Stimulated activated CD8-positive, alpha-beta memory T cell treated with anti-CD3 and anti-CD28 coated beads, Interleukin-12 subunit alpha, Interleukin-12 subunit beta, amount 100 ng/mL, for 1 hour (primary cell): ENCODE data around the gene OPRM1.
A peak's percentile ranks its signal among the peaks of the same experiment; 100 is the strongest.
"Not testable (repeated sequence)": the region's sequence is repeated elsewhere in the genome, so short reads cannot be mapped to it uniquely, and the experiment has no call there.

Experiments used
- DNase-seq: peaks from one replicate; pipeline ENCODE4 v3.0.0-alpha.2; 2020; ENCODE audit warnings: low read depth

The OPRM1 gene

GRCh38 chr6:154154389-154154967 is 115.4 kb downstream of the OPRM1 start:
- DNase-seq: peak; percentile 60

GRCh38 chr6:154156135-154156896 is 117.3 kb downstream of the OPRM1 start:
- DNase-seq: peak; percentile 26

GRCh38 chr6:154157082-154157481 is 118.0 kb downstream of the OPRM1 start:
- DNase-seq: no peak

GRCh38 chr6:154157706-154158105 is 118.7 kb downstream of the OPRM1 start:
- DNase-seq: no peak

DNA sequence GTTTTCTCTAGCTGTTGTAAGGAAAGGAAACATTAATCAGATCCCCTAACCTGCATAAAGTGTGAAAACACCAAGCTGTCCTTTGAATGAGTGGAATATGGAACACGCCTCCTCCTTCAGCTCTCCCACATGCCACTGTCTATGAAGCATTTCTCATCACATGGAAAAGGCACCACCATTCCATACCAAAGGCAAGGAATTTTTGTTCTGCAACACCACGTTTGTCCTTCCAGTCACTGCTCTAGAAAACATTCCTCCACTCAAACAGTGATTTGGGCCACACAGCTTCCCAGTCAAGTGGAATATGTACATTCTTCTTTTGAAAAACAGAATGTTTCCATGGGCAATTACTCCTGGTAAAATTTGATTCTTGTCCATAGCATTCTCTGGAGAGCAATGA is 120.1 kb downstream of the OPRM1 start:
- DNase-seq: no peak

DNA sequence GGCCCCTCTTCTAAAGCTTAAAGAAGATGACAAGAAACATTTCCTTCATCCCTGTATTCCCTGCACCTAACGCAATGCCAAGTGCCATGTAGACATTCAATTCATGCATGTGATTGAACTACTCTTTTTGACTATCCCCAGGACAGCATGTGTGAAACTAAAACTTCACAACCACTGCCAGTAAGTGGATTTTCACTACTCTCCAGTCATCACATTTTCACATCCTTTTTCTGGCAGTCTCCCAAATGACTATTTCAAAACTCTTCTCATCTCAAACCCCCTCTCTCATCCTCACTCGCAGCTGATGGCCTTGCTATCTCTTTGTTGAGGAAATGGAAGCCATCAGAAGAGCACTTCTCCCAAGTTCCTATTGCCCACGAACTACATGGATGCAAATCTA is 122.6 kb downstream of the OPRM1 start:
- no peak for DNase-seq

GRCh38 chr6:154164397-154164796 is 125.4 kb downstream of the OPRM1 start:
- no peak for DNase-seq

DNA sequence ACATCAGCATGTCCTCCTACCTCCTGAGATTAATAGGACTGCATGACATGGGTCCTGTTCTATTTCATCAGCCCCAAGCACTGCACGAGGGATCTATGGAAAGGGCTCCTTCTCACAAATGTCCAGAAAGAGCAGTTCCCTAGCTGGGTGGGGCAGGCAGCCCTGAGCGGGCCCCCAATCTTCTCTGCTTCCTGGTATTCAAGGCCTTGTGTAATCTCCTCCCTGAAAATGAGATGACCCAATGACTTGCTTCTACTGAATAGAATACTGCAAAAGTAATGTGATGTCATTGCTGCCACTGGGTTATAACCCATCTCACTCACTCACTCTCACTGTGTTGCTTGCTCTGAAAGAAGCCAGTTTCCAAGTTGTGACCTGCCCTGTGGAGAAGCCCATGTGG is 126.4 kb downstream of the OPRM1 start:
- no peak for DNase-seq

GRCh38 chr6:154166140-154166539 is 127.1 kb downstream of the OPRM1 start:
- no peak for DNase-seq

GRCh38 chr6:154167126-154167525 is 128.1 kb downstream of the OPRM1 start:
- DNase-seq: no peak

GRCh38 chr6:154169193-154169847 is 130.3 kb downstream of the OPRM1 start:
- no peak for DNase-seq

- DNase-seq: no peak
Observed at GRCh38 chr6:154170106-154170505, 131.1 kb downstream of the OPRM1 start.

GRCh38 chr6:154172393-154172792 is 133.4 kb downstream of the OPRM1 start:
- DNase-seq: not testable (repeated sequence)

- no peak for DNase-seq
Observed at GRCh38 chr6:154179434-154179833, 140.4 kb downstream of the OPRM1 start.

- DNase-seq: no peak
Observed at GRCh38 chr6:154187203-154187602, 148.2 kb downstream of the OPRM1 start.

DNA sequence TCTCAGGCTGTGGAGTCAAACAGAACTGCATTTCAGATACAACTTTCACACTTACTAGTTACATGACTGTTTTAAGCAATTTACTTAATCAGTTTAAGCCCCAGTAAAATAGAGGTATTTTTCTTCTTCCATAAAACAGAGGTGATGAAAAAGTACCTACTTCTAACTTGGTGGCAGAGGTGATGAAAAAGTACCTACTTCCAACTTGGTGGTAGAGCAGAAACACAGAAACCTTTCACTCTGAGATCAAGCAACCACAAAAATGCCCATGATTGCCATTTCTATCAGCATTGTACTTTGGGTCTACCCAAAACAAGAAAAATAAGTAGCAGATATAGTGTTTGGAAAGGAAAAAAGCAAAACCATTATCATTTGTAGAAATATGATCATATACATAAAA is 148.7 kb downstream of the OPRM1 start:
- no peak for DNase-seq

- no peak for DNase-seq
Observed at GRCh38 chr6:154196333-154196885, 157.4 kb downstream of the OPRM1 start.

GRCh38 chr6:154197196-154197860 is 158.3 kb downstream of the OPRM1 start:
- no peak for DNase-seq

DNA sequence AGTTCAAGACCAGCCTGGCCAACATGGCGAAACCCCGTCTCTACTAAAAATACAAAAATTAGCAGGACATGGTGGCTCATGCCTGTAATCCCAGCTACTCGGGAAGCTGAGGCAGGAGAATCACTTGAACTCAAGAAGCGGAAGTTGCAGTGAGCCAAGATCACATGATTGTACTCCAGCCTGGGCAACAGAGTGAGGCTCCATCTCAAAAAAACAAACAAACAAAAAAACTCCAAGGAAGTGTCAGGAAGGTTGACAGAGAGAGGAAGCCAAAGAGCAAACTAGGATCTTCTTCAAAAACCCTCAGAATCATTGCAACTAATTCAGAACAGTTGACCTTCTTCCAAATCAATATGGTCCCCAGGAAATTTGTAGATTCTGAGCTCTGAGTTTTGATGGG is 162.6 kb downstream of the OPRM1 start:
- DNase-seq: not testable (repeated sequence)

GRCh38 chr6:154202339-154202738 is 163.3 kb downstream of the OPRM1 start:
- no peak for DNase-seq

GRCh38 chr6:154202958-154203357 is 163.9 kb downstream of the OPRM1 start:
- no peak for DNase-seq

GRCh38 chr6:154206141-154206540 is 167.1 kb downstream of the OPRM1 start:
- no peak for DNase-seq
